Esophagus squamous epithelium (tissue), 4 donors: Measurements from ENCODE around the gene CST9.

Source experiments
- CTCF ChIP-seq, 6 experiments: fragments of 450-650 bp in 4 of 6; fragments of 200-600 bp in 2 of 6; sonication (generic) in 2 of 6; IDR thresholded peaks; one replicate each; pipeline ENCODE4 v1.5.1; 2016 to 2019; ENCODE audit warnings: antibody characterized with exemption in 6 of 6, mild to moderate bottlenecking in 4 of 6, moderate library complexity in 4 of 6
- POLR2A ChIP-seq, 4 donors: fragments of 450-650 bp; IDR thresholded peaks; one replicate each; pipeline ENCODE4 v1.6.1; 2017; ENCODE audit warnings: antibody characterized with exemption in 4 of 4, mild to moderate bottlenecking in 4 of 4, moderate library complexity in 3 of 4

DNA sequence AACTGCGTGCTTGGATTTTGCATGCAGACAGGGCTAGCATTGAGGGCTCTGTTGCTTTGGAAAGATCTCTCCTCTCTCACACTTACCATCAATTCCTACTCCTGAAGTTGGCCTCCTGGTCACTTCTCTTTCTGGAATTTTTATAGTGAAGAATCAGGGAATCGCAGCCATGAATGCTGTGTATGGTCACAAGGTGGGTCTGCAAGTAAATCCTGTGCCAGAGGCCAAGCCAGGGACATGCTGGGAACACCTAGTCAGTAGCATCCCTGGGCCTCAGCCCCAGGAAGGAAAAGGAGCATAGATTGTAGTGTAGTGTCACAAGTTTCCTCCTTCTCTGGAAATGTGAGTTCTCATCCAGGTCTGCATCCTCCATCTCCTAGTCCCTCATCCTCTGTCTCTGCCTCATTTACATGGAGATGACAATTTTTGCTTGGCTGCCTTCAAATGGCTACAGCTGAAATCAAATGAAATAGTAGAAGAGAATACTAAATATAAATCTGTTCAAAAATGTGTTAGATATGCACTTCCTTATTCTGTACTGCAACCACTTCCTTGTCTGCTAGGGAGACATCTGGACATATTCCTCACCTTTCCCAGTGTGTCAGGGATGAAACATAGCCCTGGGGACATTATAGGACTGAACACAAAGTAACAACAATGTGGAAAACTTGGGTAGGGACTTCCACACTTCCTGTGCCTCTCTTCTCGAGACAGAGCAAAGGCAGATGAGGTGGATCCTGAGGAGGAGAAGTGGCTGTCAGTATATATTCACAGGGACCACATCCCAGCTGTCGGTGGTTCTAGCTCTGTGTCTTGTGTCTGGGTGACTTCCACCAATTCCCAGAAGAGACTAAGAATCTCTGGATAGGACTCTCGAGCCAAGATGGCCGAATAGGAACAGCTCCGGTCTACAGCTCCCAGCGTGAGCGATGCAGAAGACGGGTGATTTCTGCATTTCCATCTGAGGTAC is 17.0 kb downstream of the CST9 start:
- TF ChIP-seq CTCF (IDR thresholded peaks at IDR 0.05) (no peak), POLR2A (IDR thresholded peaks at IDR 0.05) (no peak)
